Suprapubic skin (tissue), 4 donors: ENCODE measurements around the gene HK3. TPM values are rescaled to one million over a fixed set of nuclear protein-coding genes. Genes with fewer than 3 reads are reported as not detected.

Experiments used
- DNase-seq, 2 donors: peaks; one replicate each; pipeline ENCODE4 v3.0.0-alpha.2; 2019; ENCODE audit warnings: low spot score in 2 of 2
- H3K27ac ChIP-seq: fragments of 200-600 bp; sonication (generic); one replicate; pipeline ENCODE4 v1.5.1; 2019
- H3K27me3 ChIP-seq: fragments of 200-600 bp; sonication (generic); one replicate; pipeline ENCODE4 v1.5.1; 2019
- H3K36me3 ChIP-seq: fragments of 200-600 bp; sonication (generic); one replicate; pipeline ENCODE4 v1.5.1; 2019
- H3K4me1 ChIP-seq: fragments of 200-600 bp; sonication (generic); one replicate; pipeline ENCODE4 v1.5.1; 2019
- H3K4me3 ChIP-seq: fragments of 200-600 bp; sonication (generic); one replicate; pipeline ENCODE4 v1.5.1; 2019; ENCODE audit warnings: mild to moderate bottlenecking
- H3K9me3 ChIP-seq: fragments of 200-600 bp; sonication (generic); one replicate; pipeline ENCODE4 v1.5.1; 2019
- EP300 ChIP-seq: sonication (generic); formaldehyde crosslinking; IDR thresholded peaks from one replicate; pipeline ENCODE4 v1.6.1; 2017; ENCODE audit warnings: antibody characterized with exemption
- POLR2A ChIP-seq, 2 donors: fragments of 450-650 bp; IDR thresholded peaks; one replicate each; pipeline ENCODE4 v1.6.1; 2017; ENCODE audit warnings: antibody characterized with exemption in 2 of 2, mild to moderate bottlenecking in 2 of 2, moderate library complexity in 2 of 2
- POLR2AphosphoS5 ChIP-seq, 3 donors: sonication (generic); formaldehyde crosslinking; IDR thresholded peaks; one replicate each; pipeline ENCODE4 v1.6.1; 2017; ENCODE audit warnings: antibody characterized with exemption in 3 of 3
- WGBS: methylation state at CpG from one replicate; pipeline ENCODE4 v1.1.5; 2018; 5-methylcytosine and 5-hydroxymethylcytosine counted together
- total RNA-seq, 4 donors: library from RNA; depleted of rRNA; stranded (reverse); fragments of >200 nt; gene quantifications; one replicate each; pipeline ENCODE4 v1.1.0, GENCODE V29; 2016
- TF ChIP-seq, protein P1 (sequence below), 2 donors: fragments of 200-600 bp in 1 of 2; fragments of 450-650 bp in 1 of 2; sonication (generic) in 1 of 2; IDR thresholded peaks; one replicate each; pipeline ENCODE4 v1.5.1; 2016 to 2019; ENCODE audit warnings: antibody characterized with exemption in 2 of 2, mild to moderate bottlenecking in 1 of 2, moderate library complexity in 1 of 2

The HK3 gene
- total RNA-seq, 4 donors from 2014 or later = 0.16 to 1.0 (median 0.83) TPM

DNA sequence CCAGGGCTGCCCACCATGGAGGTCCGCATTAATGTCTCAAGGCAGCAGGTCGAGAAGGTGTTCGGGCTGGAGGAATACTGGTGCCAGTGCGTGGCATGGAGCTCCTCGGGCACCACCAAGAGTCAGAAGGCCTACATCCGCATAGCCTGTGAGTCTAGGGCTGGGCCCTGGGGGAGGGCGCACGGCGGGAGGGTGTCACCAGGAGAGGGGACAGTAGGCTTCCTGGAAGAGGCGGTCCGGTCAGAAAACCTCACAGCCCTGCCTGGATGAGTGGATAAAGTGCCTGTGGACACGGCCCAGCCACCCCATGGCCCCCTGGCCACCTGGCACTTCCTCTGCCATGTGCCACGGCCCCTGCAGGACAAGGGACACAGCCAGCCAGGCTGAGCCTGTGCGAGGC lies 31.0 kb downstream of the HK3 start:
- Histone ChIP-seq H3K27ac (no peak overlapping the region), H3K4me1 (no peaks in the 10 kb centered on the region), H3K9me3 (no peaks in the 10 kb centered on the region), H3K36me3 (no peaks in the 10 kb centered on the region), H3K27me3 (peaks cover 62% of the 10 kb centered on the region), H3K4me3 (no peak overlapping the region)
- TF ChIP-seq POLR2A (IDR thresholded peaks at IDR 0.05) = no peak
- DNase-seq = no peak
- WGBS = 90% methylated on average over 4 of the region's 14 CpGs

DNA sequence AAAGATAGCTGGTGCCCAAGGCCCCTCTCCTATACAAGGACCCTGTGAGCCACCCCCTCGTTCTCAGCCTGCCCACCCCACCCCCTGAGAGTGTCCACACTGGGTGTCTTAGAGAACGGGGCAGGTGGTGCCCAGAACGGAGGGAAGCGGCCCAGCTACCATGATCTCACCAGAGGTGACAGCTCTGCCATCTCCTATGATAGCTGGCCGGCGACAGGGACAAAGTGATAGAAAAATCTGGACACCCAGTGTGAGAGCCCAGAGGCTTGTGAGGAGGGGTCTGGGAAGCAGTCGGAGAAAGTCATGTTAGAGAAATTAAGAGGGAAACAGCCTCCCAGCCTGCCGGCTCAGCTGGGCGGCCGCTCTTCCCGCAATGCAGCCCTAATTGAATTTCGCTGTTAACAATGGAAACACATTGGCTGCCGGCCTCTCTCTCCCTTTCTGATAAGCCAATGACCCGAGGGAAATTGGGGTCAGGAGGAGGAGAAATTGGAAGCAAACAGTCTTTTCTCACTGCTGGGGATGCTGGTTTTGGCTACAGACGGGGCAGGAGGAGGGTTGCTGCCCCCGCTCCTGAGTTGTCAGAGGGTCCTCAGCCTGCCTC lies 32.3 kb downstream of the HK3 start:
- 48% methylated on average over 15 of the region's 16 CpGs for WGBS
- H3K9me3 ChIP-seq = no peaks in the 10 kb centered on the region
- H3K27me3 ChIP-seq = peaks cover 75% of the 10 kb centered on the region
- no peak overlapping the region for H3K4me3 ChIP-seq
- no peaks in the 10 kb centered on the region for H3K4me1 ChIP-seq
- no peak for DNase-seq
- TF ChIP-seq EP300 (no peak), POLR2AphosphoS5 (IDR thresholded peaks at IDR 0.05) (no peak), POLR2A (IDR thresholded peaks at IDR 0.05) (no peak)
- TF ChIP-seq, protein P1, sequence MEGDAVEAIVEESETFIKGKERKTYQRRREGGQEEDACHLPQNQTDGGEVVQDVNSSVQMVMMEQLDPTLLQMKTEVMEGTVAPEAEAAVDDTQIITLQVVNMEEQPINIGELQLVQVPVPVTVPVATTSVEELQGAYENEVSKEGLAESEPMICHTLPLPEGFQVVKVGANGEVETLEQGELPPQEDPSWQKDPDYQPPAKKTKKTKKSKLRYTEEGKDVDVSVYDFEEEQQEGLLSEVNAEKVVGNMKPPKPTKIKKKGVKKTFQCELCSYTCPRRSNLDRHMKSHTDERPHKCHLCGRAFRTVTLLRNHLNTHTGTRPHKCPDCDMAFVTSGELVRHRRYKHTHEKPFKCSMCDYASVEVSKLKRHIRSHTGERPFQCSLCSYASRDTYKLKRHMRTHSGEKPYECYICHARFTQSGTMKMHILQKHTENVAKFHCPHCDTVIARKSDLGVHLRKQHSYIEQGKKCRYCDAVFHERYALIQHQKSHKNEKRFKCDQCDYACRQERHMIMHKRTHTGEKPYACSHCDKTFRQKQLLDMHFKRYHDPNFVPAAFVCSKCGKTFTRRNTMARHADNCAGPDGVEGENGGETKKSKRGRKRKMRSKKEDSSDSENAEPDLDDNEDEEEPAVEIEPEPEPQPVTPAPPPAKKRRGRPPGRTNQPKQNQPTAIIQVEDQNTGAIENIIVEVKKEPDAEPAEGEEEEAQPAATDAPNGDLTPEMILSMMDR (IDR thresholded peaks at IDR 0.05) = no peak
- no peak overlapping the region for H3K27ac ChIP-seq
- no peaks in the 10 kb centered on the region for H3K36me3 ChIP-seq

DNA sequence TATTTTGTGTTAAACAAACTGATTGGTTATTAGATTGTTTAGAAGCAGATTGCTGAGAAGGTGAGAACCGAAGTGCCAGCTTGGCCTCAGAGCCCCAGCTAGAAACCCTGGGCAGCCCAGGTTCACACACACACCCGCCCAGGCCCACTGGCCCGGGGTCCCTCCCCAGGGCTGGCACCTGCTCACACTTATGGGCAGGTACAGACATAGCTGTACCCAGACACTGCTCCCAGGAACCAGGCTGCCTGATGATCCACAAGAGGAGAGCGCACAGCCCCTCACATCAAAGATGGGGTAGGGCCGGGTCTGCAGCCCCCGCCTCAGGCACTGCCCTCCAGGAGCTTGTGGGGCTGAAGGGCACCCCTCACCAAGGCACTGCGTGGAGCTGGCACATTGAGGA lies 33.2 kb downstream of the HK3 start:
- no peaks in the 10 kb centered on the region for H3K4me1 ChIP-seq
- H3K9me3 ChIP-seq = no peaks in the 10 kb centered on the region
- no peak for DNase-seq
- H3K4me3 ChIP-seq = no peak overlapping the region
- H3K36me3 ChIP-seq = no peaks in the 10 kb centered on the region
- H3K27me3 ChIP-seq = peaks cover 84% of the 10 kb centered on the region
- TF ChIP-seq POLR2AphosphoS5 (IDR thresholded peaks at IDR 0.05) (no peak), EP300 (no peak), POLR2A (IDR thresholded peaks at IDR 0.05) (no peak)
- TF ChIP-seq, protein P1 (IDR thresholded peaks at IDR 0.05) = no peak
- H3K27ac ChIP-seq = no peak overlapping the region
- WGBS = 64% methylated on average over 6 of the region's 7 CpGs

DNA sequence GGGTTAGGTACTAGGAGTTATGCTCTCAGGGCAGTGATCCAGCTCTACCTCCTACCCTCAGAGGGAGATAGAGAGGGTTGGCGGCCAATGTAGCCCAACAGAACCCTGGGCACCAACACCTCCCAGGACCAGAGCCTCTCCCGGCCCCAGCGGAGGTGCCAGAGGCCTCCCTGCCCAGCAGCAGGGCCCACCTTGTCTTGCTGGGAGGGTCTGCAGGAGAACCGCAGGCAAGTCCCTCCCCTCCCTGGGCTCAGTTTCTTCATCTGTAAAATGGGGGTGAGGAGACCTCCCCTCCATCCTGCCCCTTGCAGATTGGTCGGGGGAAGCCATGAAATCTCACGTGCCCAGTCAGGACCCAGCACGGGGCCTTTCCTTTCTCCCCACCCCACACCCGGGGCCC lies 34.4 kb downstream of the HK3 start:
- H3K36me3 ChIP-seq = no peaks in the 10 kb centered on the region
- 88% methylated on average over 5 of the region's 8 CpGs for WGBS
- TF ChIP-seq, protein P1 (IDR thresholded peaks at IDR 0.05) = no peak
- no peak for TF ChIP-seq EP300
- DNase-seq = no peak
- H3K4me1 ChIP-seq = no peaks in the 10 kb centered on the region
- H3K4me3 ChIP-seq = no peak overlapping the region
- H3K9me3 ChIP-seq = no peaks in the 10 kb centered on the region
- peaks cover 96% of the 10 kb centered on the region for H3K27me3 ChIP-seq
- no peak overlapping the region for H3K27ac ChIP-seq

DNA sequence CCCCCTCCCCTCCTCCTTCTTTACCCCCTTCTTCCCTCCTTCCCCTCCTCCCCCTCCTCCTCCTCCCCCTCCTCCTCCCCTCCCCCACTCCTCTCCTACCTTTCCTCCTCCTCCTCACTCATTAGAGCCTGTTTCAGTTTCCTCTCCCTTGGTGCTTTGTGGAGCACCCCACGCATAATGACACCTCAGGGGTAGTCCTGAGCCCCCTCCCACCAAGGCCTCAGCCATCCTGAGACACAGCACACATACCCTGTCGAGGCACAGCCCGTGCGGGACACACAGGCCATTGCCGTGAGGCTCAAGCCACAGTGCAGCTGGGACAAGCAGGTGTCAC lies 35.4 kb downstream of the HK3 start:
- Histone ChIP-seq H3K4me3 (no peak overlapping the region), H3K27ac (no peak overlapping the region), H3K4me1 (no peaks in the 10 kb centered on the region), H3K9me3 (no peaks in the 10 kb centered on the region), H3K36me3 (no peaks in the 10 kb centered on the region), H3K27me3 (peaks cover 88% of the 10 kb centered on the region)
- 50% methylated on average over 4 of the region's 5 CpGs for WGBS
- DNase-seq = no peak
- no peak for TF ChIP-seq POLR2AphosphoS5 (IDR thresholded peaks at IDR 0.05)
- TF ChIP-seq POLR2A (IDR thresholded peaks at IDR 0.05) = no peak
- TF ChIP-seq, protein P1 (IDR thresholded peaks at IDR 0.05) = no peak
- TF ChIP-seq EP300 = no peak
